OCI-LY7 (cell line): ENCODE measurements around the gene CPB2. TPM values are rescaled to one million over a fixed set of nuclear protein-coding genes. Genes with fewer than 3 reads are reported as not detected.

Experiments used
- BruUV-seq: library from RNA; stranded (reverse); fragments of 400-500 nt; replicated peaks from 2 replicates; lab custom pipeline; 2021; lab: Mats Ljungman, UMichigan
- CTCF ChIA-PET: fragments of 300-600 bp; sonication (Branson Sonifier 250); formaldehyde crosslinking; loops from one replicate; lab custom pipeline; 2022; ENCODE audit warnings: antibody characterized with exemption; ENCODE audit not compliant: unreplicated experiment; lab: Charles Lee
- POLR2A ChIA-PET: fragments of 300-600 bp; sonication (Branson Sonifier 250); formaldehyde crosslinking; loops from one replicate; lab custom pipeline; 2022; ENCODE audit warnings: antibody characterized with exemption; lab: Charles Lee
- DNase-seq: peaks from one replicate; pipeline ENCODE4 v3.0.0-alpha.2; 2015; ENCODE audit warnings: low spot score
- H2AFZ ChIP-seq: fragments of 200-600 bp; sonication (generic), shearing (Covaris generic); 2 replicates; pipeline ENCODE4 v1.6.1; 2014; ENCODE audit warnings: mild to moderate bottlenecking, antibody characterized with exemption, low read length, moderate library complexity
- H3K27ac ChIP-seq: fragments of 200-600 bp; sonication (generic); 2 replicates; pipeline ENCODE4 v1.5.1; 2014; ENCODE audit warnings: mixed run types, low read depth, mild to moderate bottlenecking, moderate library complexity, low read length, inconsistent platforms; ENCODE audit not compliant: poor library complexity, severe bottlenecking
- H3K36me3 ChIP-seq: fragments of 200-600 bp; sonication (generic); 2 replicates; pipeline ENCODE4 v1.6.1; 2014; ENCODE audit warnings: mild to moderate bottlenecking, antibody characterized with exemption, low read length, moderate library complexity, mixed read lengths; ENCODE audit not compliant: insufficient read depth
- H3K4me1 ChIP-seq: fragments of 200-600 bp; sonication (generic); 2 replicates; pipeline ENCODE4 v1.5.1; 2014; ENCODE audit warnings: mild to moderate bottlenecking, low read length; ENCODE audit not compliant: insufficient read depth, poor library complexity, severe bottlenecking
- H3K4me2 ChIP-seq: fragments of 200-600 bp; sonication (generic); 2 replicates; pipeline ENCODE4 v1.6.1; 2014; ENCODE audit warnings: mild to moderate bottlenecking, low read length
- H3K4me3 ChIP-seq: fragments of 200-600 bp; sonication (generic); 2 replicates; pipeline ENCODE4 v1.5.1; 2014; ENCODE audit warnings: mild to moderate bottlenecking, low read depth, low read length; ENCODE audit not compliant: poor library complexity, severe bottlenecking
- H3K79me2 ChIP-seq: fragments of 200-600 bp; sonication (generic); 2 replicates; pipeline ENCODE4 v1.6.1; 2016; ENCODE audit warnings: low read depth, mild to moderate bottlenecking, low read length, moderate library complexity, mixed read lengths; ENCODE audit not compliant: insufficient read depth
- H3K9me2 ChIP-seq: fragments of 200-600 bp; sonication (generic); 2 replicates; pipeline ENCODE4 v1.6.1; 2016; ENCODE audit warnings: mild to moderate bottlenecking, low read length, mixed read lengths; ENCODE audit not compliant: insufficient read depth
- H3K9me3 ChIP-seq: fragments of 200-600 bp; sonication (generic); 2 replicates; pipeline ENCODE4 v1.6.1; 2014; ENCODE audit warnings: mild to moderate bottlenecking, mixed run types, low read length, mixed read lengths
- H4K20me1 ChIP-seq: fragments of 200-600 bp; sonication (generic); 2 replicates; pipeline ENCODE4 v1.6.1; 2014; ENCODE audit warnings: mild to moderate bottlenecking, antibody characterized with exemption, low read length, moderate library complexity, mixed read lengths; ENCODE audit not compliant: insufficient read depth
- EZH2phosphoT487 ChIP-seq: fragments of 200-600 bp; sonication (generic); IDR thresholded peaks from 2 replicates; pipeline ENCODE4 v1.6.1; 2018; ENCODE audit warnings: low read depth, borderline replicate concordance, mild to moderate bottlenecking, mixed run types, antibody characterized with exemption, low read length, moderate library complexity, mixed read lengths
- intact Hi-C: fragments of 100-400 bp; cut with micrococcal nuclease; formaldehyde crosslinking; loops from one replicate; pipeline ENCODE4 v1.10.0; 2022; ENCODE audit not compliant: unreplicated experiment
- total RNA-seq, 2 experiments: library from RNA; depleted of rRNA in 1 of 2; stranded (reverse); fragments of >200 nt in 1 of 2; shearing (Covaris generic) in 1 of 2; gene quantifications; 2 replicates each; pipeline ENCODE4 v1.2.3, GENCODE V29; 2014 to 2022
- TF ChIP-seq, protein P1 (sequence below): fragments of 200-600 bp; sonication (generic); conservative IDR thresholded peaks from 2 replicates; pipeline ENCODE4 v1.5.1; 2014; ENCODE audit warnings: mild to moderate bottlenecking, antibody characterized with exemption, low read length, moderate library complexity, mixed read lengths

The CPB2 gene
- total RNA-seq, 2 experiments from 2014 or later: not detected

DNA sequence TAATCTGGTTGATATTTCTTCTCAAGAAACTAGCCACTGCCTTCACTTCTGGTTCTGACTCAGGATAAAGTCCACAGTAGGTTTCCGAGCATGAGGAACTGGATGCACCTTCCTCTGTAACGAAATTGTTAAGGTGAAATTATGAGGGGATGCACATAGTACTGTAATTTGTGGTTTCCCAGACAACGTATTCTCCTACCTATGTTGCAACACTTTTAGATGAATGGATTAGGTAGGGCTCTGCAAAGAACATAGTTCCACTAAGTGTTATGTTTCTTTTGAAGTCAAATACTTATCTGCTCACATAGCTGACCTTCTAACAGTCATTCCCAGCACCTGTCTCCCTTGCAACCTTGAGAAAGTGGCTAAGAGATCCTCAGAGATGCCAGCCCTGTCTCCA is 46.6 kb downstream of the CPB2 start:
- no peaks in the 10 kb centered on the region for H3K36me3 ChIP-seq
- ChIA-PET CTCF (no interaction called here), POLR2A (interaction anchor here (0.7 kb wide), 1 partner anchor 16 kb away, joined by 4 read pairs; no protein-coding TSS in a partner anchor)

DNA sequence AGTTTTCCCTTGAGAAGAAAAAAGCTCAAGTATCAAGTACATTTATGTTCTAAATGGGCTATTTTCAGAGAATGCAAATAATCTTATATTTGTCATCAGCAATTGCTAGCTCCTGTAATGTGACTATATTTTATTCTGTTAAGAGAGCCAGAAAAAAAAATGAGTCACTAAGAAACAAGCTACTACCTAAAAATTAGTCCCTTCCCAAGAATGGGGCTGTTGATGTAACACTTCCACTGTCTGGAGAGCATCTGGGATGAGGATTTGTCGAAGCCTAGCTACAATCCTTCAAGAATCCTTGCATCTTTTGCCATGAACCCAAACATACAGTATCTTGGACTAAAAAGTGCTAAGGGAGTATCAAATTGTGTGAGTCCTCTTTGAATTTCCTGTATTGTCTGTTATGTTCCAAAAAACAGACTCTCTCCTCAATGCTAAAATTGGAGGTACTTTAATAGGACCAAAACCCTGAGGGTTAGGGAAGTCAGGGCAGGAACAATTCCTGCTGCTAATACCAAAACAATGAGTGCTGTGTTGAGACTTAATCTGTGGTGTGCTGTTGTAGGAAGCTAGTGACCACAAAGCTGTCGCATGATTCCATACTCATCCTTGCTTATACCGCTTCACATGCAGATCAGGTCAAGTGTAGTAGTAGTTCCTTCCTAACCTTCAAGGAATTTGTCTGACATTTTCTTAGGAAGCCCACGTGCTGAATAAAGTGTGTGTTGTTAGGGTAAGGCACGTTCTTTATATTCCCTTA is 47.4 kb downstream of the CPB2 start:
- peaks cover 15% of the 10 kb centered on the region for H3K4me1 ChIP-seq
- no peak overlapping the region for H3K4me2 ChIP-seq
- intact Hi-C loops: no loop called here
- no peak overlapping the region for H2AFZ ChIP-seq
- ChIA-PET CTCF (no interaction called here), POLR2A (interaction anchor here (0.6 to 1.2 kb wide), 7 partner anchors 11 to 1990 kb away, joined by 3 to 5 read pairs (median 4); no protein-coding TSS in a partner anchor)
- H3K36me3 ChIP-seq: no peaks in the 10 kb centered on the region
- TF ChIP-seq EZH2phosphoT487: no peak
- TF ChIP-seq, protein P1, sequence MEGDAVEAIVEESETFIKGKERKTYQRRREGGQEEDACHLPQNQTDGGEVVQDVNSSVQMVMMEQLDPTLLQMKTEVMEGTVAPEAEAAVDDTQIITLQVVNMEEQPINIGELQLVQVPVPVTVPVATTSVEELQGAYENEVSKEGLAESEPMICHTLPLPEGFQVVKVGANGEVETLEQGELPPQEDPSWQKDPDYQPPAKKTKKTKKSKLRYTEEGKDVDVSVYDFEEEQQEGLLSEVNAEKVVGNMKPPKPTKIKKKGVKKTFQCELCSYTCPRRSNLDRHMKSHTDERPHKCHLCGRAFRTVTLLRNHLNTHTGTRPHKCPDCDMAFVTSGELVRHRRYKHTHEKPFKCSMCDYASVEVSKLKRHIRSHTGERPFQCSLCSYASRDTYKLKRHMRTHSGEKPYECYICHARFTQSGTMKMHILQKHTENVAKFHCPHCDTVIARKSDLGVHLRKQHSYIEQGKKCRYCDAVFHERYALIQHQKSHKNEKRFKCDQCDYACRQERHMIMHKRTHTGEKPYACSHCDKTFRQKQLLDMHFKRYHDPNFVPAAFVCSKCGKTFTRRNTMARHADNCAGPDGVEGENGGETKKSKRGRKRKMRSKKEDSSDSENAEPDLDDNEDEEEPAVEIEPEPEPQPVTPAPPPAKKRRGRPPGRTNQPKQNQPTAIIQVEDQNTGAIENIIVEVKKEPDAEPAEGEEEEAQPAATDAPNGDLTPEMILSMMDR: no peak
- no peaks in the 10 kb centered on the region for H4K20me1 ChIP-seq
- H3K27ac ChIP-seq: no peak overlapping the region
- H3K79me2 ChIP-seq: no peaks in the 10 kb centered on the region; the same call in 1 of the 2 replicates
- no peak overlapping the region for H3K4me3 ChIP-seq
- no TSS peak for BruUV-seq
- DNase-seq: no peak
- no peaks in the 10 kb centered on the region for H3K9me2 ChIP-seq
- H3K9me3 ChIP-seq: no peaks in the 10 kb centered on the region

More for the DNA sequence above, 46.6 kb downstream of the CPB2 start:
- DNase-seq: no peak
- intact Hi-C loops: no loop called here
- Histone ChIP-seq H3K9me2 (no peaks in the 10 kb centered on the region), H3K27ac (no peak overlapping the region), H3K4me1 (peaks cover 12% of the 10 kb centered on the region), H3K4me3 (no peak overlapping the region), H3K9me3 (no peaks in the 10 kb centered on the region), H3K79me2 (no peaks in the 10 kb centered on the region; the same call in 1 of the 2 replicates), H3K4me2 (no peak overlapping the region), H4K20me1 (no peaks in the 10 kb centered on the region), H2AFZ (no peak overlapping the region)
- TF ChIP-seq EZH2phosphoT487: no peak
- TF ChIP-seq, protein P1: no peak
- no TSS peak for BruUV-seq
